ENCODE results near the gene SH2D6. TPM values are rescaled to one million over a fixed set of nuclear protein-coding genes. Genes with fewer than 3 reads are reported as not detected.

The SH2D6 gene
- polyA plus RNA-seq, 3 donors from 2014 or later = not detected

GRCh38 chr2:85390941-85391669 is 27.4 kb upstream of the SH2D6 start:
- no peak overlapping the region for H3K4me3 Mint-ChIP-seq
- no peaks in the 10 kb centered on the region for H3K9me3 Mint-ChIP-seq
- no peak overlapping the region for H3K27ac Mint-ChIP-seq
- peak; percentile 55 to 59 (median 59) for DNase-seq
- H3K4me1 Mint-ChIP-seq = peaks cover 13 to 22% of the 10 kb centered on the region in 2 donors
- H3K36me3 Mint-ChIP-seq = peaks cover 0 to 14% (median 4%) of the 10 kb centered on the region in 3 donors
- H3K27me3 Mint-ChIP-seq (ENCODE audit: low read depth in 3 of 3) = no peaks in the 10 kb centered on the region

GRCh38 chr2:85393836-85394235 is 24.7 kb upstream of the SH2D6 start:
- Mint-ChIP-seq H3K36me3 (peaks cover 0 to 10% (median 4%) of the 10 kb centered on the region in 3 donors), H3K9me3 (peaks cover 0 to 2% (median 0%) of the 10 kb centered on the region in 6 donors), H3K4me3 (no peak overlapping the region), H3K27me3 (ENCODE audit: low read depth in 3 of 3) (no peaks in the 10 kb centered on the region), H3K27ac (peak overlapping the region in 1 of 6 donors; percentile 70), H3K4me1 (peaks cover 13 to 22% of the 10 kb centered on the region in 2 donors)
- DNase-seq = no peak

- peaks cover 13 to 22% of the 10 kb centered on the region in 2 donors for H3K4me1 Mint-ChIP-seq
- no peak overlapping the region for H3K27ac Mint-ChIP-seq
- H3K4me3 Mint-ChIP-seq = no peak overlapping the region
- H3K36me3 Mint-ChIP-seq = peaks cover 0 to 8% (median 4%) of the 10 kb centered on the region in 3 donors
- peaks cover 0 to 2% (median 0%) of the 10 kb centered on the region in 6 donors for H3K9me3 Mint-ChIP-seq
- DNase-seq = no peak
- no peaks in the 10 kb centered on the region for H3K27me3 Mint-ChIP-seq (ENCODE audit: low read depth in 3 of 3)
Observed at GRCh38 chr2:85394261-85394681, 24.2 kb upstream of the SH2D6 start.

GRCh38 chr2:85394976-85395375 is 23.5 kb upstream of the SH2D6 start:
- Mint-ChIP-seq H3K27ac (no peak overlapping the region), H3K9me3 (peaks cover 0 to 2% (median 0%) of the 10 kb centered on the region in 6 donors), H3K36me3 (peaks cover 0 to 5% (median 4%) of the 10 kb centered on the region in 3 donors), H3K4me1 (peaks cover 13 to 22% of the 10 kb centered on the region in 2 donors), H3K4me3 (no peak overlapping the region), H3K27me3 (ENCODE audit: low read depth in 3 of 3) (no peaks in the 10 kb centered on the region)
- DNase-seq = no peak

- H3K36me3 Mint-ChIP-seq = peaks cover 0 to 4% (median 0%) of the 10 kb centered on the region in 3 donors
- no peak for DNase-seq
- peaks cover 13 to 22% of the 10 kb centered on the region in 2 donors for H3K4me1 Mint-ChIP-seq
- no peak overlapping the region for H3K4me3 Mint-ChIP-seq
- H3K27me3 Mint-ChIP-seq (ENCODE audit: low read depth in 3 of 3) = no peaks in the 10 kb centered on the region
- no peak overlapping the region for H3K27ac Mint-ChIP-seq
- peaks cover 0 to 2% (median 0%) of the 10 kb centered on the region in 6 donors for H3K9me3 Mint-ChIP-seq
Observed at GRCh38 chr2:85395912-85396475, 22.5 kb upstream of the SH2D6 start.

- H3K9me3 Mint-ChIP-seq = peaks cover 0 to 2% (median 0%) of the 10 kb centered on the region in 6 donors
- H3K27ac Mint-ChIP-seq = no peak overlapping the region
- H3K36me3 Mint-ChIP-seq = peaks cover 0 to 4% (median 0%) of the 10 kb centered on the region in 3 donors
- H3K27me3 Mint-ChIP-seq (ENCODE audit: low read depth in 3 of 3) = peaks cover 0 to 2% (median 0%) of the 10 kb centered on the region in 3 donors
- no peak overlapping the region for H3K4me3 Mint-ChIP-seq
- DNase-seq = no peak
- H3K4me1 Mint-ChIP-seq = peaks cover 13 to 14% of the 10 kb centered on the region in 2 donors
Observed at GRCh38 chr2:85396531-85397470, 21.7 kb upstream of the SH2D6 start.

- no peak overlapping the region for H3K27ac Mint-ChIP-seq
- H3K27me3 Mint-ChIP-seq (ENCODE audit: low read depth in 3 of 3) = peaks cover 0 to 2% (median 0%) of the 10 kb centered on the region in 3 donors
- H3K4me1 Mint-ChIP-seq = peaks cover 6 to 11% of the 10 kb centered on the region in 2 donors
- peaks cover 0 to 7% (median 2%) of the 10 kb centered on the region in 3 donors for H3K36me3 Mint-ChIP-seq
- peaks cover 0 to 2% (median under 1%) of the 10 kb centered on the region in 6 donors for H3K9me3 Mint-ChIP-seq
- DNase-seq = no peak
- H3K4me3 Mint-ChIP-seq = no peak overlapping the region
Observed at GRCh38 chr2:85397925-85398331, 20.6 kb upstream of the SH2D6 start.

GRCh38 chr2:85398426-85399182 is 19.9 kb upstream of the SH2D6 start:
- H3K36me3 Mint-ChIP-seq = peaks cover 0 to 11% (median 2%) of the 10 kb centered on the region in 3 donors
- DNase-seq = no peak

GRCh38 chr2:85399183-85399455 is 19.4 kb upstream of the SH2D6 start:
- Mint-ChIP-seq H3K27ac (no peak overlapping the region), H3K9me3 (peaks cover under 1 to 12% (median 6%) of the 10 kb centered on the region in 6 donors), H3K27me3 (ENCODE audit: low read depth in 3 of 3) (peaks cover 0 to 2% (median 2%) of the 10 kb centered on the region in 3 donors), H3K4me1 (peaks cover 0 to 5% of the 10 kb centered on the region in 2 donors), H3K36me3 (peaks cover 0 to 11% (median 7%) of the 10 kb centered on the region in 3 donors), H3K4me3 (no peak overlapping the region)
- DNase-seq = no peak

More at GRCh38 chr2:85398426-85399182, 19.9 kb upstream of the SH2D6 start:
- H3K4me3 Mint-ChIP-seq = no peak overlapping the region
- H3K9me3 Mint-ChIP-seq = peaks cover 0 to 7% (median 4%) of the 10 kb centered on the region in 6 donors
- peaks cover 3 to 5% of the 10 kb centered on the region in 2 donors for H3K4me1 Mint-ChIP-seq
- H3K27me3 Mint-ChIP-seq (ENCODE audit: low read depth in 3 of 3) = peaks cover 0 to 2% (median 2%) of the 10 kb centered on the region in 3 donors
- H3K27ac Mint-ChIP-seq = no peak overlapping the region

GRCh38 chr2:85400023-85400422 is 18.5 kb upstream of the SH2D6 start:
- peaks cover 0 to 2% (median 2%) of the 10 kb centered on the region in 3 donors for H3K27me3 Mint-ChIP-seq (ENCODE audit: low read depth in 3 of 3)
- DNase-seq = no peak
- H3K4me3 Mint-ChIP-seq = no peak overlapping the region
- H3K27ac Mint-ChIP-seq = peak overlapping the region in 1 of 6 donors; percentile 31
- H3K9me3 Mint-ChIP-seq = peaks cover 2 to 16% (median 8%) of the 10 kb centered on the region in 6 donors
- H3K4me1 Mint-ChIP-seq = peaks cover 2 to 8% of the 10 kb centered on the region in 2 donors
- H3K36me3 Mint-ChIP-seq = peaks cover 2 to 13% (median 8%) of the 10 kb centered on the region in 3 donors

- Mint-ChIP-seq H3K27me3 (ENCODE audit: low read depth in 3 of 3) (peaks cover 0 to 6% (median 5%) of the 10 kb centered on the region in 3 donors), H3K36me3 (peaks cover 3 to 17% (median 8%) of the 10 kb centered on the region in 3 donors), H3K9me3 (peaks cover 2 to 16% (median 8%) of the 10 kb centered on the region in 6 donors), H3K27ac (peak overlapping the region in 1 of 6 donors; percentile 31), H3K4me3 (no peak overlapping the region), H3K4me1 (peaks cover 9 to 15% of the 10 kb centered on the region in 2 donors)
- no peak for DNase-seq
Observed at GRCh38 chr2:85400541-85401463, 17.7 kb upstream of the SH2D6 start.

- Mint-ChIP-seq H3K27ac (no peak overlapping the region), H3K36me3 (peaks cover 3 to 17% (median 8%) of the 10 kb centered on the region in 3 donors), H3K4me1 (peaks cover 16 to 22% of the 10 kb centered on the region in 2 donors), H3K9me3 (peaks cover 2 to 16% (median 8%) of the 10 kb centered on the region in 6 donors), H3K4me3 (no peak overlapping the region), H3K27me3 (ENCODE audit: low read depth in 3 of 3) (peaks cover 0 to 7% (median 7%) of the 10 kb centered on the region in 3 donors)
- no peak for DNase-seq
Observed at GRCh38 chr2:85401464-85401805, 17.1 kb upstream of the SH2D6 start.
